Left lung (tissue), 14 donors: ENCODE data around the gene BTBD9. TPM values are rescaled to one million over a fixed set of nuclear protein-coding genes. Genes with fewer than 3 reads are reported as not detected.

Source experiments
- ATAC-seq: fragments of 200-7000 bp; cut with Tn5 transposase; one replicate; pipeline ENCODE4 v1.9.1; 2020; ENCODE audit warnings: moderate library complexity
- DNase-seq, 4 donors: peaks; one replicate each; pipeline ENCODE4 v3.0.0-alpha.2; 2013 to 2020
- H3K27ac ChIP-seq, 2 donors: fragments of 200-600 bp; sonication (generic) in 1 of 2; one replicate each; pipeline versions ENCODE4 v1.5.0 to v1.8.0; 2020 to 2021
- H3K27me3 ChIP-seq, 2 donors: fragments of 200-600 bp; sonication (generic) in 1 of 2; one replicate each; pipeline versions ENCODE4 v1.5.0 to v1.8.0; 2020 to 2021
- H3K36me3 ChIP-seq, 2 donors: fragments of 200-600 bp; sonication (generic) in 1 of 2; one replicate each; pipeline versions ENCODE4 v1.5.0 to v1.8.0; 2020 to 2021
- H3K4me1 ChIP-seq, 2 donors: fragments of 200-600 bp; one replicate each; pipeline ENCODE4 v1.8.0; 2021
- H3K4me3 ChIP-seq, 2 donors: fragments of 200-600 bp; sonication (generic) in 1 of 2; one replicate each; pipeline versions ENCODE4 v1.5.0 to v1.8.0; 2020 to 2021; ENCODE audit warnings: mild to moderate bottlenecking in 1 of 2
- H3K9me3 ChIP-seq, 2 donors: fragments of 200-600 bp; sonication (generic) in 1 of 2; one replicate each; pipeline versions ENCODE4 v1.5.0 to v1.8.0; 2020 to 2021
- CTCF ChIP-seq, 2 donors: fragments of 200-600 bp; sonication (generic) in 1 of 2; IDR thresholded peaks; one replicate each; pipeline versions ENCODE4 v1.5.0 to v1.8.0; 2021; ENCODE audit warnings: antibody characterized with exemption in 2 of 2
- intact Hi-C, 2 donors: fragments of 100-400 bp; cut with DNase I; formaldehyde crosslinking; loops; one replicate each; pipeline versions ENCODE4 v1.11.2 to v1.14.2; 2022
- long read RNA-seq, 12 donors: library from polyadenylated mRNA in 2 of 12; unstranded in 2 of 12; transcript quantifications; one replicate each; pipeline ENCODE4 v2.0.0 and lab custom pipeline, GENCODE V29; 2019 to 2026
- polyA plus RNA-seq, 6 donors: library from polyadenylated mRNA; unstranded; fragments of 120-200 nt; gene quantifications; one replicate each; pipeline ENCODE4 v1.2.1, GENCODE V29; 2013; ENCODE audit not compliant: insufficient read length in 6 of 6
- total RNA-seq, 2 donors: library from RNA; stranded (reverse); fragmentation: NEBNext Ultra II Directional; extraction: Animal tissue kit (Norgen Biotek cat#: 25700); gene quantifications; one replicate each; pipeline ENCODE4 v1.2.1, GENCODE V29; 2021
- donor health status: DM: no; HTN: yes; CAD: no.
- donor health status: DM: no; HTN: no; CAD: no.

Gene BTBD9
- total RNA-seq: 10 to 100 TPM; 42.3 to 44.0 TPM
- 10 to 100 TPM; 14.2 to 17.9 (median 14.9) TPM for polyA plus RNA-seq
- long read RNA-seq, donor 1: 0 reads
- long read RNA-seq, donor 2: 0 reads
- long read RNA-seq, donor 3, partial matches to known transcripts: 7 of 7 reads
- long read RNA-seq, donor 3, other reads (novel, unspliced or antisense): 0 of 7 reads
- long read RNA-seq, donor 4, partial matches to known transcripts: 0 of 1 reads
- long read RNA-seq, donor 4, other reads (novel, unspliced or antisense): 1 of 1 reads
- long read RNA-seq, donor 5: 0 reads
- long read RNA-seq, donor 6: 0 reads
- long read RNA-seq, donor 7: 0 reads
- long read RNA-seq, donor 8: 0 reads
- long read RNA-seq, donor 9: 0 reads
- long read RNA-seq, donor 10: 0 reads
- long read RNA-seq, donor 11: 0 reads
- long read RNA-seq, donor 12: 0 reads

DNA sequence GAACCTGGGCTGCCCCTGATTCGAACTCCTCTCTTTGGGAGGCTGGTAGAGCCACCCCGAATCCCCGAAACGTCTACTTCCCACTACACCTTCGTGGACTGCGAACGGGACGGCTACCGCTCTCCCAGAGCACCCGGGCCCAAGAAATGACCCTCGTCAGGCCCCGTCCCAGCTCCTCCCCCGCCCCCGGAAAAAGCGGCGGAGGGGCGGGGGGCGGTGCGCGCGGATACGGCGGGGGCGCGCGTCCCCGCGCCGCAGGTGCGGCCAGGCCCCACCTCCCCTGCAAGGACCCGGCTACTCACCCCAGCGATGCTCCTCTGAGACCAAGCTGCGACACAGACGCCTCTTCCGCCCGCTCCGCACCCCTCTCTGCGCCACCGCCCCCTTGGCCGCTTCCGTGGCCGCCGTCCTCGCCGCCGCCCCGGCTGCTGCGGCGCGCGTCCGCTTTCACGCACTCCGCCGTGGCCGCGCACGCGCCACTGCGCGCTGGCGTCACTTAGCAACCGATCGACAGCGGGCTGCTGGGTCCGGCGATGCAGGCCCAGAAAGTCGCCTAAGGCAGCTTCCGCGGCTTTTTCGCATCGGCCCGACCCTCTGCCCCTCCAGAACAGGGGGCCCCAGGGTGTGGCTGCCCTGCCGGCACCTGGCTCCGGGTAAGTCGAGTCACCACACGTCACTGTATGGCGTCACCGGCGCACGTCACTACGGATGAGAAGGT is at the start of gene BTBD9:
TSS of gene BTBD9 (minus strand) at position 432 of the 718 bp plus-strand sequence.
- DNase-seq (peak; percentile 81 to 95 (median 94)), ATAC-seq (peak; percentile 85)
- Histone ChIP-seq H3K27me3 (no peaks in the 10 kb centered on the region), H3K4me3 (peak within 1 kb of the TSS; percentile 79 to 85), H3K27ac (peak within 1 kb of the TSS; percentile 90 to 91), H3K9me3 (no peaks in the 10 kb centered on the region), H3K4me1 (peaks cover 5 to 28% of the 10 kb centered on the region in 2 donors), H3K36me3 (no peaks in the 10 kb centered on the region)
- no peak for TF ChIP-seq CTCF (IDR thresholded peaks at IDR 0.05)
- intact Hi-C loops: no loop called here

- intact Hi-C loops: no loop called here
- Histone ChIP-seq H3K4me1 (peaks cover 0 to 4% of the 10 kb centered on the region in 2 donors), H3K4me3 (no peak overlapping the region), H3K27me3 (no peaks in the 10 kb centered on the region), H3K36me3 (peaks cover 0 to 14% of the 10 kb centered on the region in 2 donors), H3K9me3 (no peaks in the 10 kb centered on the region), H3K27ac (no peak overlapping the region)
- no peak for DNase-seq
- TF ChIP-seq CTCF (IDR thresholded peaks at IDR 0.05): no peak
- ATAC-seq: no peak
Observed at GRCh38 chr6:38688579-38689087, 48.9 kb upstream of the BTBD9 start.

GRCh38 chr6:38687549-38687948 is 47.8 kb upstream of the BTBD9 start:
- Histone ChIP-seq H3K27me3 (no peaks in the 10 kb centered on the region), H3K4me1 (peaks cover 0 to 4% of the 10 kb centered on the region in 2 donors), H3K4me3 (no peak overlapping the region), H3K36me3 (peaks cover 0 to 25% of the 10 kb centered on the region in 2 donors), H3K27ac (no peak overlapping the region), H3K9me3 (no peaks in the 10 kb centered on the region)
- intact Hi-C loops: no loop called here
- no peak for TF ChIP-seq CTCF (IDR thresholded peaks at IDR 0.05)
- ATAC-seq: no peak
- DNase-seq: no peak

DNA sequence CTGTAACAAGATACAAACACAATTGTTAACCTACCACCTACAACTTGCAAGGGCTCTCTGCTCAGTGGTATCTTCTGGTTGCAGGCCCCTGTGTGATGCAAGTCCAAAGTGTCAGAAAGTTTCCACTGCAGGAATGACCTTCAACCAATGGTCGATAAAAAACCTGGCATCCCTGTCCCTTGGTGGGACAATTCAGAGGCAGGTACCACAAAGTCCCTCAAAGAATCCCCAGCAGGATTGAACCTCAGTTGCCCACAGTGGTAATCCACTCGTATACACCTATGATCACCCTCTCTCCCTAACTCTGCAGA is 47.3 kb upstream of the BTBD9 start:
- DNase-seq (no peak), ATAC-seq (no peak)
- intact Hi-C loops: no loop called here
- Histone ChIP-seq H3K27me3 (no peaks in the 10 kb centered on the region), H3K4me3 (no peak overlapping the region), H3K36me3 (peaks cover 0 to 28% of the 10 kb centered on the region in 2 donors), H3K27ac (no peak overlapping the region), H3K4me1 (peaks cover 0 to 4% of the 10 kb centered on the region in 2 donors), H3K9me3 (no peaks in the 10 kb centered on the region)
- TF ChIP-seq CTCF (IDR thresholded peaks at IDR 0.05): no peak
